Neural crest cell (in vitro differentiated cells): ENCODE results near the gene BEST2. TPM values are rescaled to one million over a fixed set of nuclear protein-coding genes. Genes with fewer than 3 reads are reported as not detected.

Source experiments
- DNase-seq: peaks from one replicate; pipeline ENCODE4 v3.0.0; 2021; ENCODE audit warnings: low read depth, mixed read lengths, low spot score
- H3K27ac Mint-ChIP-seq: one replicate; pipeline ENCODE4 v1.8.0; 2021; ENCODE audit warnings: mild to moderate bottlenecking, mixed read lengths; ENCODE audit not compliant: unreplicated experiment
- H3K27me3 Mint-ChIP-seq: 2 replicates; pipeline ENCODE4 v1.8.0; 2021; ENCODE audit warnings: low read depth, mild to moderate bottlenecking, mixed read lengths
- H3K36me3 Mint-ChIP-seq: 2 replicates; pipeline ENCODE4 v1.8.0; 2021; ENCODE audit warnings: low read depth, mild to moderate bottlenecking, mixed read lengths
- H3K4me1 Mint-ChIP-seq: 2 replicates; pipeline ENCODE4 v1.8.0; 2021; ENCODE audit warnings: mixed read lengths
- H3K4me3 Mint-ChIP-seq: one replicate; pipeline ENCODE4 v1.8.0; 2021; ENCODE audit warnings: mild to moderate bottlenecking, mixed read lengths
- H3K9me3 Mint-ChIP-seq: 2 replicates; pipeline ENCODE4 v1.8.0; 2021; ENCODE audit warnings: mixed read lengths
- total RNA-seq: library from RNA; stranded (reverse); gene quantifications from 2 replicates; pipeline ENCODE4 v1.2.1, GENCODE V29; 2021
- TF ChIP-seq, protein P1 (sequence below): fragments of 200-600 bp; sonication (generic); conservative IDR thresholded peaks from 2 replicates; pipeline ENCODE4 v1.5.0; 2021; ENCODE audit warnings: antibody characterized with exemption, mild to moderate bottlenecking

The BEST2 gene
- total RNA-seq, 1 donor from 2014 or later: not detected

DNA sequence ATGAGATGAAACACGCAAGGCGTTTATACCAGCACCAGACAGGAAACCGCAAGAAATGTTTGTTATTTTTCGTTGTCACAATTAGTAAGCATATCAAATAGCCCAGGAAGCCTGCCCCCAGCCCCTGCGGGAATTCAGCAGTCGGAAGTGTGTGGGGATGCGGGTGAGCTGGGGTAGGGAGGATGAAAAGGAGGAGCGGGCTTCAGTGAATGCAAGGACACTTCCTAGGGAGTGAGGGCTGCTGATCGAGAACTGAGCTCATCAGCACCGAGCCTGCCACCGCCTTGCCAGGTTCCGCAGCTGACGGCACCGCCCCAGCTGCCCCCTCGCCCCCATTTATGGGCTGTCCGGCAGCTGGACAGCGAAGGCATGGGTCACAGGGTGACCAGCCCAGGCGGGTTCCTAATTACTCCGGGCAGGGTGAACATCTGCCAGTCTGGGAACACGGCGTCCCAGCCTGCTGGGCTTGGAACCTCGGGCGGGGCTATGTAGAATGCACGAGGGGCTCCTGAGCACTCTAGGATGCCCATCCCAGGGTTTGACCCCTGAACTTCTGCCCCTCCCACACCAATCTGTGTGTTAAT, 1.6 kb upstream of the BEST2 start:
- H3K9me3 Mint-ChIP-seq: no peaks in the 10 kb centered on the region
- peaks cover 11% of the 10 kb centered on the region for H3K36me3 Mint-ChIP-seq
- TF ChIP-seq, protein P1, sequence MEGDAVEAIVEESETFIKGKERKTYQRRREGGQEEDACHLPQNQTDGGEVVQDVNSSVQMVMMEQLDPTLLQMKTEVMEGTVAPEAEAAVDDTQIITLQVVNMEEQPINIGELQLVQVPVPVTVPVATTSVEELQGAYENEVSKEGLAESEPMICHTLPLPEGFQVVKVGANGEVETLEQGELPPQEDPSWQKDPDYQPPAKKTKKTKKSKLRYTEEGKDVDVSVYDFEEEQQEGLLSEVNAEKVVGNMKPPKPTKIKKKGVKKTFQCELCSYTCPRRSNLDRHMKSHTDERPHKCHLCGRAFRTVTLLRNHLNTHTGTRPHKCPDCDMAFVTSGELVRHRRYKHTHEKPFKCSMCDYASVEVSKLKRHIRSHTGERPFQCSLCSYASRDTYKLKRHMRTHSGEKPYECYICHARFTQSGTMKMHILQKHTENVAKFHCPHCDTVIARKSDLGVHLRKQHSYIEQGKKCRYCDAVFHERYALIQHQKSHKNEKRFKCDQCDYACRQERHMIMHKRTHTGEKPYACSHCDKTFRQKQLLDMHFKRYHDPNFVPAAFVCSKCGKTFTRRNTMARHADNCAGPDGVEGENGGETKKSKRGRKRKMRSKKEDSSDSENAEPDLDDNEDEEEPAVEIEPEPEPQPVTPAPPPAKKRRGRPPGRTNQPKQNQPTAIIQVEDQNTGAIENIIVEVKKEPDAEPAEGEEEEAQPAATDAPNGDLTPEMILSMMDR: no peak
- H3K27ac Mint-ChIP-seq: no peak overlapping the region
- DNase-seq: no peak
- H3K27me3 Mint-ChIP-seq: peaks cover 53% of the 10 kb centered on the region
- no peaks in the 10 kb centered on the region for H3K4me1 Mint-ChIP-seq
- no peak overlapping the region for H3K4me3 Mint-ChIP-seq

DNA sequence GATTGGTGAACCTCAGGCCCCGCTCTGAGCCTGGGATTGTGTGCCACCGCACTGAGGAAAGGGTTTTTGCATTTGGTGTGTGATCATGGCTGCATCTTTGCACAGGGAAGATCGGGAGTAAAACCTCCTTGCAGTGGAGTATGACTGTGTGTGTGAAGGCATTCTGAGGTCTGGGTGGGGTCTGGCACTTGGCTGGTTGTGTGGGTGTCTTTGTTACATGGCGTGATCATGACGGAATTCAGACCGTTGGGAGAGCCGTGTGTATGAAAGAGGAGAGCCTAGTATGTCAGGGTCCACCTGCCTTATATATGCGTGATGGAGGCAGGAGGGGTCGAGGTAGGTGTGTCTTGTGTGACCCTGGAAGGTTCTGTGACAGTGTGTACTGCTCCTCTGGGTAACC, 740 bp upstream of the BEST2 start:
- TF ChIP-seq, protein P1: no peak
- Mint-ChIP-seq H3K4me1 (no peaks in the 10 kb centered on the region), H3K27me3 (peaks cover 55% of the 10 kb centered on the region), H3K4me3 (no peak overlapping the region), H3K27ac (no peak overlapping the region), H3K9me3 (no peaks in the 10 kb centered on the region), H3K36me3 (peaks cover 11% of the 10 kb centered on the region)
- DNase-seq: no peak

DNA sequence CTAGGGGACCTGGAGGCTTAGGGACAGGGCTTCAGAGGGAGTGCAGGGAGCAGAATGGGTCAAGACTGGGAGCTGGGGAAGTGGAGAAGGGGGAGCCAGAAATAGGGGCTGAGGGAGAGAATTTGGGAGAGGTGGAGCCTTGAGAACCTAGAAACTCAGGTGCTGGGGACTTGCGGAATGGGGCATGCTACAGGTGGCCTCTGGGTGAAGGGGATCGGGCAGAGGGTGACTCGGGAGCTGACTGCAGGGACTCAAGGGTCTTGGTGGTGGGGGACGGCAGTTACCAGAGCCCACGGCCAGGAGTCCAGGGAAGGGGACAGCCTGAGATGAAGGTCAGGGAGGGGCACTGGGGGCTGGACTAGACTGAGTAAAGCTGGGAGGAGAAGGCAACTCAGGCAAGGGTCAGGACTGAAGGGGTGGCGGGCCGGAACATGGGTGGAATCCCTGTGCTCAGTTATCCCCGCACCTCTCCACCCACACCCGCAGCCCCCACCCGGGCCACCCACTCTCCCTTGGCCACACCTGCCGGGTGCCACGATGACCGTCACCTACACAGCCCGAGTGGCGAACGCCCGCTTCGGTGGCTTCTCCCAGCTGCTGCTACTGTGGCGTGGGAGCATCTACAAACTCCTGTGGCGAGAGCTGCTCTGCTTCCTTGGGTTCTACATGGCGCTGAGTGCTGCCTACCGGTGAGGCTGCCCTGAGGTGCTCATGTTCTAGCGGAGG, 628 bp downstream of the BEST2 start:
- H3K9me3 Mint-ChIP-seq: no peaks in the 10 kb centered on the region
- H3K36me3 Mint-ChIP-seq: peaks cover 11% of the 10 kb centered on the region
- H3K4me3 Mint-ChIP-seq: no peak overlapping the region
- peaks cover 55% of the 10 kb centered on the region for H3K27me3 Mint-ChIP-seq
- no peak overlapping the region for H3K27ac Mint-ChIP-seq
- TF ChIP-seq, protein P1: no peak
- H3K4me1 Mint-ChIP-seq: peaks cover under 1% of the 10 kb centered on the region
- DNase-seq: no peak

DNA sequence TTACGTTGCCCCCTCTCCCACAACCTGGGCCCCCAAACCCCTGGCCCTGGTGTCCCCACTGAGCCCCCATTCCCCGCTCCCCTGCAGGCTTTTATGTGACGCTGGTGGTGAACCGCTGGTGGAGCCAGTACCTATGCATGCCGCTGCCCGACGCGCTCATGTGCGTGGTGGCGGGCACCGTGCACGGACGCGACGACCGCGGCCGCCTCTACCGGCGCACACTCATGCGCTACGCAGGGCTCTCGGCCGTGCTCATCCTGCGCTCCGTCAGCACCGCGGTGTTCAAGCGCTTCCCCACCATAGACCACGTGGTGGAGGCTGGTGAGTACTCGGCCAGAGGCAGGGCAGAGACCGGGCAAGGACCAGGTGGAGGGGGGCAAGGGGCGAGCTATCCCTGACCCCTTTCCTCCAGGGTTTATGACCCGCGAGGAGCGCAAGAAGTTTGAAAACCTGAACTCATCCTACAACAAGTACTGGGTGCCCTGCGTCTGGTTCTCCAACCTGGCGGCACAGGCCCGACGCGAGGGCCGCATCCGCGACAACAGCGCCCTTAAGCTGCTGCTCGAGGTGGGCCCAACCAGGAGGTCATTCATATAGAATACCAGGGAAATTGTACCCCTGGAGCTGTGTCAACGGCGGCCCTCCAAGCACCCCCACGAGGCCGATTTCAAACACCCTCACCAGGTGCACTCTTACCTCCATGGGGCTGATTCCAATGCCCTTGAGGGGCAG, 3.0 kb downstream of the BEST2 start:
- H3K4me3 Mint-ChIP-seq: no peak overlapping the region
- no peaks in the 10 kb centered on the region for H3K36me3 Mint-ChIP-seq
- peaks cover 46% of the 10 kb centered on the region for H3K27me3 Mint-ChIP-seq
- no peaks in the 10 kb centered on the region for H3K9me3 Mint-ChIP-seq
- TF ChIP-seq, protein P1: no peak
- DNase-seq: no peak
- H3K27ac Mint-ChIP-seq: no peak overlapping the region
- peaks cover 13% of the 10 kb centered on the region for H3K4me1 Mint-ChIP-seq

DNA sequence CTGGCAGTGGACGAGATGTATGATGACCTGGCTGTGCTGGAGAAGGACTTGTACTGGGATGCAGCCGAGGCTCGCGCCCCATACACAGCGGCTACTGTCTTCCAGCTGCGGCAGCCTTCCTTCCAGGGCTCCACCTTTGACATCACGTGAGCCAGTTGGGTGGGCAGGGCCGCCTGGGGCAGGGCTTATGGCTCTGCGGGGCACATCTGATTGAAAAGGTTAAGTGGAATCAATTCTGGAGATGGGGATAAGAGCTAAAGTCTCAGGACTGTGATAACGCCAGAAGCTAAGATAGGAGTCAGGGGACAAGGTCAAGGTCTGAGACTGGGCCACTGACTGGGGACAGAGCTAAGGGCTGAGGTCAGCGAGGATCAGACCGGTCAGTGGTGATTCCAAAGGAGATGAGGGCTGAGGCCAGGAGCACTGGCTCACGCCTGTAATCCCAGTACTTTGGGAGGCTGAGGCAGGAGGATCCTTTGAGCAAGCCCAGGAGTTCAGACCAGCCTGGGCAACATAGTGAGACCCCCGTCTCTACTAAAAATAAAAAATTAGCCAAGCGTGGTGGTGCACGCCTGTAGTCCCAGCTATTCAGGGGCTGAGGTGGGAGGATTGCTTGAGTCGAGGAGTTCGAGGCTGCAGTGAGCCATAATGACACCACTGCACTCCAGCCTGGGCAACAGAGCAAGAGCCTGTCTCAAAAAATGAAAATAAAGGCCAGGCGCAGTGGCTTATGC, 4.7 kb downstream of the BEST2 start:
- peaks cover 17% of the 10 kb centered on the region for H3K4me1 Mint-ChIP-seq
- H3K27me3 Mint-ChIP-seq: peaks cover 31% of the 10 kb centered on the region
- H3K9me3 Mint-ChIP-seq: peaks cover 4% of the 10 kb centered on the region
- peaks cover 4% of the 10 kb centered on the region for H3K36me3 Mint-ChIP-seq
- TF ChIP-seq, protein P1: no peak
- peak overlapping the region; percentile 57 for H3K27ac Mint-ChIP-seq
- H3K4me3 Mint-ChIP-seq: peak overlapping the region; percentile 24
- DNase-seq: no peak
